Cardiac muscle cell (in vitro differentiated cells and primary cell): ENCODE results near the gene C6orf62. TPM values are rescaled to one million over a fixed set of nuclear protein-coding genes. Genes with fewer than 3 reads are reported as not detected.
"Not testable (repeated sequence)": the region's sequence is repeated elsewhere in the genome, so short reads cannot be mapped to it uniquely, and the experiment has no call there.

Experiments used
- DNase-seq, 2 donors: peaks; one replicate each; pipeline versions ENCODE4 v3.0.0 to v3.0.0-alpha.2; 2010 to 2017; ENCODE audit warnings: low read depth in 1 of 2, low spot score in 1 of 2
- H3K27ac ChIP-seq: fragments of 200-600 bp; sonication (generic); 2 replicates; pipeline ENCODE4 v1.5.1; 2016
- H3K27me3 ChIP-seq: fragments of 200-600 bp; sonication (generic); 2 replicates; pipeline ENCODE4 v1.6.0; 2016; ENCODE audit warnings: control low read depth
- H3K36me3 ChIP-seq: fragments of 200-600 bp; sonication (generic); 2 replicates; pipeline ENCODE4 v1.5.1; 2016; ENCODE audit warnings: control low read depth
- H3K4me1 ChIP-seq: fragments of 200-600 bp; sonication (generic); 2 replicates; pipeline ENCODE4 v1.8.1; 2017; ENCODE audit warnings: low read depth, mild to moderate bottlenecking, mixed run types
- H3K4me3 ChIP-seq: fragments of 200-600 bp; sonication (generic); 2 replicates; pipeline ENCODE4 v1.5.1; 2016; ENCODE audit warnings: mild to moderate bottlenecking
- H3K9me3 ChIP-seq: fragments of 200-600 bp; sonication (generic); 2 replicates; pipeline ENCODE4 v1.5.1; 2017; ENCODE audit warnings: low read depth, mild to moderate bottlenecking, control low read depth
- CTCF ChIP-seq: IDR thresholded peaks from 2 replicates; pipeline ENCODE4 v1.5.1; 2012; ENCODE audit warnings: low read depth, mild to moderate bottlenecking, low read length
- polyA plus RNA-seq: library from polyadenylated mRNA; unstranded; fragments of >200 nt; fragmentation: Nextera tagmentation; extraction: Ambion mirVana; gene quantifications from 2 replicates; pipeline ENCODE4 v1.2.1, GENCODE V29; 2016
- total RNA-seq: library from RNA; depleted of rRNA; stranded (reverse); fragments of >200 nt; gene quantifications from 2 replicates; pipeline ENCODE4 v1.2.3, GENCODE V29; 2016

The C6orf62 gene
- total and polyA plus RNA-seq, 2 experiments from 2014 or later = 52.8 to 59.7 TPM

- H3K4me1 ChIP-seq = no peaks in the 10 kb centered on the region
- no peak for TF ChIP-seq CTCF
- no peak overlapping the region for H3K4me3 ChIP-seq
- H3K36me3 ChIP-seq = no peaks in the 10 kb centered on the region
- DNase-seq = no peak
- no peaks in the 10 kb centered on the region for H3K27me3 ChIP-seq
- H3K9me3 ChIP-seq = no peaks in the 10 kb centered on the region
- H3K27ac ChIP-seq = no peak overlapping the region
These were observed 50.0 kb downstream of the C6orf62 start for GRCh38 chr6:24668997-24669361.

DNA sequence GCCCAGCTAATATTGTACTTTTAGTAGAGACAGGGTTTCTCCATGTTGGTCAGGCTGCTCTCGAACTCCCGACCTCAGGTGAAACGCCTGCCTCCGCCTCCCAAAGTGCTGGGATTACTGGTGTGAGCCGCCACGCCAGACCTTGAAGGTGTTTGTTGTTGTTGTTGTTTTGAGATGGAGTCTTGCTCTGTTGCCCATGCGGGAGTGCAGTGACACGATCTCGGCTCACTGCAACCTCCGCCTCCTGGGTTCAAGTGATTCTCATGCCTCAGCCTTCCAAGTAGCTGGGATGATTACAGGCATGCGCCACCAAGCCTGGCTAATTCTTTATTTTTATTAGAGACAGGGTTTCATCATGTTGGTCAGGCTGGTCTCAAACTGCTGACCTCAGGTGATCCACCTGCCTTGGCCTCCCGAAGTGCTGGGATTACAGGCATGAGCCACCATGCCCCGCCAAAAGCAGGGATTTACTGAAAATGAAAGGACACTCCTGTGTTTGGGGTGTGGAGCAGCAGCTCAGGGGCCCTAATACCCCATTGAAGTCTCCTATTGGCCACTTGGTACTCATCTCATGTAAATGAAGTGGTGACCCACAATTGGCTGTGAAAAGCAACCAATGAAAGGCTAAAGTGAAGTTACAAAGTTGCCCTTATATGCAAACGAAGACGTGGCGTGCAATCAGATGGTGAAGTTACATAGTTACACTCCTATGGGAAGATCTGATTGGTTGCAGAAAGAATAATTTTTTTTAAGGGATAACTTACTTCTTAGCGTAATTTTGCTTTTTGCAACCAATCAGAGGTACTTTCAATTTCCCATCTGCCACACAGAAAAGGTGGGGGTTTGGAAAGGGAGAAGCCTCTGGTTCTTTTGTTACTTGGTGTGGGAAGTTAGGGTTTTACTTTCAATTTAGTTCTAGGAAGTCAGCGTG is 50.6 kb downstream of the C6orf62 start:
- not testable (repeated sequence) for H3K36me3 ChIP-seq, H3K4me1 ChIP-seq, H3K9me3 ChIP-seq, DNase-seq, H3K27me3 ChIP-seq
- peak overlapping the region; percentile 94 for H3K27ac ChIP-seq
- peak overlapping the region; percentile 79 for H3K4me3 ChIP-seq

GRCh38 chr6:24667378-24667803 is 51.6 kb downstream of the C6orf62 start:
- DNase-seq = peak; percentile 20 to 41
- Histone ChIP-seq H3K4me3 (peak overlapping the region; percentile 79), H3K4me1 (no peaks in the 10 kb centered on the region), H3K9me3 (no peaks in the 10 kb centered on the region), H3K36me3 (peaks cover 8% of the 10 kb centered on the region), H3K27ac (peak overlapping the region; percentile 94), H3K27me3 (no peaks in the 10 kb centered on the region)
- no peak for TF ChIP-seq CTCF

- no peaks in the 10 kb centered on the region for H3K27me3 ChIP-seq
- no peaks in the 10 kb centered on the region for H3K4me1 ChIP-seq
- peak; percentile 59 for TF ChIP-seq CTCF
- peaks cover 8% of the 10 kb centered on the region for H3K36me3 ChIP-seq
- DNase-seq = peak; percentile 98 to 99
- peak within 1 kb of the TSS; percentile 79 for H3K4me3 ChIP-seq
- H3K27ac ChIP-seq = peak within 1 kb of the TSS; percentile 94
- no peaks in the 10 kb centered on the region for H3K9me3 ChIP-seq
These were observed 52.1 kb downstream of the C6orf62 start, which contains the start of the genes ACOT13 and TDP2 for GRCh38 chr6:24666641-24667377. TSS of gene ACOT13 (plus strand) at chr6:24667077. CDS start at chr6:24667264, 187 bp downstream. TSS of gene TDP2 (minus strand) at chr6:24666899. CDS start at chr6:24666862, 37 bp downstream.

DNA sequence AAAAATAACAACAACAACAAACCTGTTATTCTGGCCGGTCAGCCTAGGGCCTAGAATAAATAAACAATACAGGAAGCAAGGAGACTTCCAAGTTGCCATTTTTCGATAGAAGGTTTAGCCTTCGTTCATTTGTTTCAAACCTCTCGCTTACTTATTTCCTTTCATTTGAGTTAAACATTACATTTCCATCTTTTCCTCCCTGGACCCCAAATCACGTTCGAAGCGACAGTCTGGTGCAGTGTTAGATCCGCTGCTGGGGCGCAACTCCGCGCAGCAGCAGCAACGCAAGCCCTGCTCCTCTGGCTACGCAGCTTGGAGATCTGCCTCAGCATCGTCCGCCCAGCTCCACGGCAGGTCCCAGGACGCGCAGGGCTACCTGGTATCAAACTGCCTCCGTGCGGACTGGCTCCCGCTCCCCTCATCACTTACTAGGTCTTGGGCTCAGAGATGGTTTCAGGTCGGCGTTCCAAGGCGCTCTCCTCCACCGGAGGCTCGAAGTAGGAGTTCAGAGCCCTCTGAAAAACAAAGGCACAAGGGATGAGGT is 52.8 kb downstream of the C6orf62 start:
- peak; percentile 45 to 57 for DNase-seq
- H3K4me3 ChIP-seq = peak overlapping the region; percentile 79
- TF ChIP-seq CTCF = no peak
- peak overlapping the region; percentile 94 for H3K27ac ChIP-seq
- H3K4me1 ChIP-seq = no peaks in the 10 kb centered on the region
- H3K27me3 ChIP-seq = no peaks in the 10 kb centered on the region
- no peaks in the 10 kb centered on the region for H3K9me3 ChIP-seq
- peaks cover 8% of the 10 kb centered on the region for H3K36me3 ChIP-seq
